Esophagus muscularis mucosa (tissue), 4 donors: ENCODE measurements around the gene REXO4. TPM values are rescaled to one million over a fixed set of nuclear protein-coding genes. Genes with fewer than 3 reads are reported as not detected.

Source experiments
- DNase-seq: peaks from one replicate; pipeline ENCODE4 v3.0.0-alpha.2; 2017; ENCODE audit errors: extremely low spot score
- H3K27ac ChIP-seq, 4 donors: fragments of 200-600 bp; sonication (generic); replicated peaks in 1 of 4; 1 replicate in 3 of 4; 2 replicates in 1 of 4; pipeline ENCODE4 v1.5.1; 2016 to 2019; ENCODE audit warnings: mild to moderate bottlenecking in 1 of 4
- H3K27me3 ChIP-seq, 4 donors: fragments of 200-600 bp; sonication (generic); one replicate each; pipeline versions ENCODE4 v1.5.1 to v1.6.0; 2016 to 2019
- H3K36me3 ChIP-seq, 4 donors: fragments of 200-600 bp; sonication (generic); one replicate each; pipeline ENCODE4 v1.5.1; 2016 to 2019
- H3K4me1 ChIP-seq, 4 donors: fragments of 200-600 bp; sonication (generic); one replicate each; pipeline ENCODE4 v1.5.1; 2016 to 2019
- H3K4me3 ChIP-seq, 4 donors: fragments of 200-600 bp; sonication (generic); 1 replicate in 2 of 4; 2 replicates in 2 of 4; pipeline ENCODE4 v1.5.1; 2016 to 2019; ENCODE audit warnings: mild to moderate bottlenecking in 4 of 4, moderate library complexity in 1 of 4
- H3K9me3 ChIP-seq, 4 donors: fragments of 200-600 bp; sonication (generic); 1 replicate in 3 of 4; 2 replicates in 1 of 4; pipeline ENCODE4 v1.5.1; 2016 to 2019
- EP300 ChIP-seq: sonication (generic); formaldehyde crosslinking; IDR thresholded peaks from one replicate; pipeline ENCODE4 v1.6.1; 2017; ENCODE audit warnings: antibody characterized with exemption
- POLR2A ChIP-seq: fragments of 450-650 bp; IDR thresholded peaks from one replicate; pipeline ENCODE4 v1.6.1; 2017; ENCODE audit warnings: antibody characterized with exemption, moderate library complexity, mild to moderate bottlenecking, low read depth
- POLR2AphosphoS5 ChIP-seq, 2 donors: sonication (generic); formaldehyde crosslinking; IDR thresholded peaks; one replicate each; pipeline ENCODE4 v1.6.1; 2017; ENCODE audit warnings: antibody characterized with exemption in 2 of 2
- WGBS: methylation state at CpG from one replicate; pipeline ENCODE4 v1.1.5; 2018; 5-methylcytosine and 5-hydroxymethylcytosine counted together
- intact Hi-C: fragments of 100-400 bp; cut with DNase I; formaldehyde crosslinking; loops from one replicate; pipeline ENCODE4 v1.15.1; 2023
- total RNA-seq, 4 donors: library from RNA; depleted of rRNA; stranded (reverse); fragments of >200 nt; gene quantifications; one replicate each; pipeline versions ENCODE4 v1.1.0 to v1.2.1, GENCODE V29; 2016
- TF ChIP-seq, protein P1 (sequence below), 3 experiments: fragments of 200-600 bp in 2 of 3; fragments of 450-650 bp in 1 of 3; sonication (generic) in 2 of 3; IDR thresholded peaks; one replicate each; pipeline ENCODE4 v1.5.1; 2017 to 2019; ENCODE audit warnings: antibody characterized with exemption in 3 of 3, mild to moderate bottlenecking in 2 of 3, moderate library complexity in 1 of 3

The REXO4 gene
- total RNA-seq, 4 donors from 2014 or later: 15.0 to 28.9 (median 22.4) TPM

- Histone ChIP-seq H3K4me3 (no peak overlapping the region), H3K9me3 (no peaks in the 10 kb centered on the region), H3K27me3 (peaks cover 0 to 59% (median 17%) of the 10 kb centered on the region in 4 donors), H3K4me1 (peaks cover 2 to 14% (median 12%) of the 10 kb centered on the region in 4 donors), H3K36me3 (peaks cover 0 to 2% (median 0%) of the 10 kb centered on the region in 4 donors), H3K27ac (no peak overlapping the region)
- no peak for DNase-seq
- intact Hi-C loops: no loop called here
- 98% methylated on average over 12 of the region's 12 CpGs for WGBS
- TF ChIP-seq POLR2A (no peak), EP300 (no peak), POLR2AphosphoS5 (IDR thresholded peaks at IDR 0.05) (no peak)
- TF ChIP-seq, protein P1, sequence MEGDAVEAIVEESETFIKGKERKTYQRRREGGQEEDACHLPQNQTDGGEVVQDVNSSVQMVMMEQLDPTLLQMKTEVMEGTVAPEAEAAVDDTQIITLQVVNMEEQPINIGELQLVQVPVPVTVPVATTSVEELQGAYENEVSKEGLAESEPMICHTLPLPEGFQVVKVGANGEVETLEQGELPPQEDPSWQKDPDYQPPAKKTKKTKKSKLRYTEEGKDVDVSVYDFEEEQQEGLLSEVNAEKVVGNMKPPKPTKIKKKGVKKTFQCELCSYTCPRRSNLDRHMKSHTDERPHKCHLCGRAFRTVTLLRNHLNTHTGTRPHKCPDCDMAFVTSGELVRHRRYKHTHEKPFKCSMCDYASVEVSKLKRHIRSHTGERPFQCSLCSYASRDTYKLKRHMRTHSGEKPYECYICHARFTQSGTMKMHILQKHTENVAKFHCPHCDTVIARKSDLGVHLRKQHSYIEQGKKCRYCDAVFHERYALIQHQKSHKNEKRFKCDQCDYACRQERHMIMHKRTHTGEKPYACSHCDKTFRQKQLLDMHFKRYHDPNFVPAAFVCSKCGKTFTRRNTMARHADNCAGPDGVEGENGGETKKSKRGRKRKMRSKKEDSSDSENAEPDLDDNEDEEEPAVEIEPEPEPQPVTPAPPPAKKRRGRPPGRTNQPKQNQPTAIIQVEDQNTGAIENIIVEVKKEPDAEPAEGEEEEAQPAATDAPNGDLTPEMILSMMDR (IDR thresholded peaks at IDR 0.05): no peak
These were observed 6.4 kb upstream of the REXO4 start for GRCh38 chr9:133424187-133424586.

DNA sequence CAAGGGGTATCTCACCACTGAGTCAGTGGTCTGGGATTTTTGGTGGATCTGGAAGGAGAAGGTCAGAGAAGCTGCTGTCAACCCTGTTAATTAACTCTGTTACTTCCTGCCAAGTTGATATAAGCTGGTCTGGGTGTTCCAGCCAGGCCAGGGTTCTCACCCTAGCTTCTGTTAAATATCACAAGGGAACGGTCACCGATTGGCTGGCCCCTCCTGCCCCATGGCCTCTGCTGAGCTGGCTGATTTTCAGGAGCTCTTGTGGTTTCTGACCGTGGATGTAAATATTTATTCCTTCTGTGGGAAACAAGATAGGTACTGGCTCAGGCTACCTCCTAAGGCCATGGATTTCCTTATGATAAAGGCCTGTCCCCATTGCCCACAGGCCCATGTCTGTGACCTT lies 5.4 kb upstream of the REXO4 start:
- Histone ChIP-seq H3K4me3 (no peak overlapping the region), H3K27me3 (peaks cover 0 to 50% (median 12%) of the 10 kb centered on the region in 4 donors), H3K4me1 (peaks cover 6 to 13% (median 11%) of the 10 kb centered on the region in 4 donors), H3K9me3 (no peaks in the 10 kb centered on the region), H3K27ac (no peak overlapping the region), H3K36me3 (peaks cover 0 to 2% (median 0%) of the 10 kb centered on the region in 4 donors)
- no peak for DNase-seq
- intact Hi-C loops: no loop called here
- 40% methylated on average over 3 of the region's 3 CpGs for WGBS
- TF ChIP-seq EP300: no peak
- no peak for TF ChIP-seq POLR2A
- TF ChIP-seq POLR2AphosphoS5 (IDR thresholded peaks at IDR 0.05): no peak
- TF ChIP-seq, protein P1 (IDR thresholded peaks at IDR 0.05): no peak

GRCh38 chr9:133421615-133422542 lies 4.1 kb upstream of the REXO4 start, which contains the start of gene ADAMTS13:
ADAMTS13 (plus strand) TSS chr9:133422367; CDS start chr9:133422444, 77 bp downstream.
- TF ChIP-seq, protein P1 (IDR thresholded peaks at IDR 0.05): no peak
- TF ChIP-seq EP300: no peak
- TF ChIP-seq POLR2AphosphoS5 (IDR thresholded peaks at IDR 0.05): no peak
- TF ChIP-seq POLR2A: no peak
- WGBS: 48% methylated on average over 13 of the region's 23 CpGs

GRCh38 chr9:133420392-133420827 lies 2.6 kb upstream of the REXO4 start:
- TF ChIP-seq POLR2AphosphoS5 (IDR thresholded peaks at IDR 0.05): no peak
- TF ChIP-seq POLR2A: no peak
- no peak for TF ChIP-seq EP300
- TF ChIP-seq, protein P1 (IDR thresholded peaks at IDR 0.05): no peak
- Histone ChIP-seq H3K9me3 (no peaks in the 10 kb centered on the region), H3K27ac (no peak overlapping the region), H3K36me3 (peaks cover 0 to 5% (median 1%) of the 10 kb centered on the region in 4 donors), H3K4me3 (no peak overlapping the region), H3K4me1 (peaks cover 16 to 34% (median 27%) of the 10 kb centered on the region in 4 donors), H3K27me3 (peaks cover 0 to 22% (median 0%) of the 10 kb centered on the region in 4 donors)
- DNase-seq: no peak
- 68% methylated on average over 5 of the region's 5 CpGs for WGBS
- intact Hi-C loops: no loop called here

More at GRCh38 chr9:133421615-133422542, 4.1 kb upstream of the REXO4 start, which contains the start of gene ADAMTS13:
- Histone ChIP-seq H3K9me3 (no peaks in the 10 kb centered on the region), H3K36me3 (peaks cover 0 to 2% (median 0%) of the 10 kb centered on the region in 4 donors), H3K27ac (no peak within 1 kb of the TSS), H3K4me3 (no peak within 1 kb of the TSS), H3K27me3 (peaks cover 0 to 36% (median 2%) of the 10 kb centered on the region in 4 donors), H3K4me1 (peaks cover 8 to 19% (median 14%) of the 10 kb centered on the region in 4 donors)
- DNase-seq: no peak
- intact Hi-C loops: no loop called here
